SK-N-MC (cell line): ENCODE measurements around the gene NT5DC3.

ENCODE experiments used
- EZH2 ChIP-seq: fragments of 200-600 bp; sonication (generic); IDR thresholded peaks from one replicate; pipeline ENCODE4 v1.6.1; 2017; ENCODE audit warnings: antibody characterized with exemption
- POLR2AphosphoS5 ChIP-seq: IDR thresholded peaks from 2 replicates; pipeline ENCODE4 v1.6.1; 2012; ENCODE audit warnings: mild to moderate bottlenecking, low read depth, low read length, borderline replicate concordance

GRCh38 chr12:103731539-103731938 lies 109.5 kb downstream of the NT5DC3 start:
- TF ChIP-seq EZH2 = no peak
- no peak for TF ChIP-seq POLR2AphosphoS5
